D721Med (cell line): ENCODE measurements around the gene NOM1.
"Not testable (repeated sequence)": the region's sequence is repeated elsewhere in the genome, so short reads cannot be mapped to it uniquely, and the experiment has no call there.

Experiments used
- DNase-seq: peaks from one replicate; pipeline ENCODE4 v3.0.0; 2011; ENCODE audit warnings: low spot score; ENCODE audit not compliant: insufficient read length
- FAIRE-seq: peaks from 2 replicates; lab custom pipeline; 2011; peaks lifted over from hg19 to GRCh38; lab: Jason Lieb, UNC
- TF ChIP-seq, protein P1 (sequence below): IDR thresholded peaks from 2 replicates; pipeline ENCODE4 v1.5.1; 2012; ENCODE audit warnings: mild to moderate bottlenecking, control low read depth; ENCODE audit not compliant: insufficient read depth; ENCODE audit errors: missing control alignments

The NOM1 gene

DNA sequence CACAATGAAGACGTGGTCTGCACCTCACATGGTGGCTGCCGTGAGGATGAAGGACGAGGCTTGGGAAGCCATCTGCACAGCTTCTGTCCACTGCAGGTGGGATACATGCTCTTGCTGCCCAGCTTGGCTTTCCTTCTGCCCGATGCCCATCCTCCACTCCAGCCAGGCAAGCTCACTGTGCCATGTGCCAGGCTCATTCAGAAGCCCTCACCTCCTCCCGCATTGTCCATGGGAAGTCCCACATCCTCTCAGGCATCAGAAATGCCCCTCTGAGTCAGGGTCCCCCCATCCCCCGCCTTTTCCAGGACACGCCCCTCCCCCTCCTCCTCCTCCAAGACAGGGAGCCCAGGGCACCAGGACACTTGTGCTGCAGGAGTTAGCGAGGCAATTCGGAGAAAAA is 4.6 kb upstream of the NOM1 start:
- DNase-seq = no peak
- no peak for FAIRE-seq
- TF ChIP-seq, protein P1, sequence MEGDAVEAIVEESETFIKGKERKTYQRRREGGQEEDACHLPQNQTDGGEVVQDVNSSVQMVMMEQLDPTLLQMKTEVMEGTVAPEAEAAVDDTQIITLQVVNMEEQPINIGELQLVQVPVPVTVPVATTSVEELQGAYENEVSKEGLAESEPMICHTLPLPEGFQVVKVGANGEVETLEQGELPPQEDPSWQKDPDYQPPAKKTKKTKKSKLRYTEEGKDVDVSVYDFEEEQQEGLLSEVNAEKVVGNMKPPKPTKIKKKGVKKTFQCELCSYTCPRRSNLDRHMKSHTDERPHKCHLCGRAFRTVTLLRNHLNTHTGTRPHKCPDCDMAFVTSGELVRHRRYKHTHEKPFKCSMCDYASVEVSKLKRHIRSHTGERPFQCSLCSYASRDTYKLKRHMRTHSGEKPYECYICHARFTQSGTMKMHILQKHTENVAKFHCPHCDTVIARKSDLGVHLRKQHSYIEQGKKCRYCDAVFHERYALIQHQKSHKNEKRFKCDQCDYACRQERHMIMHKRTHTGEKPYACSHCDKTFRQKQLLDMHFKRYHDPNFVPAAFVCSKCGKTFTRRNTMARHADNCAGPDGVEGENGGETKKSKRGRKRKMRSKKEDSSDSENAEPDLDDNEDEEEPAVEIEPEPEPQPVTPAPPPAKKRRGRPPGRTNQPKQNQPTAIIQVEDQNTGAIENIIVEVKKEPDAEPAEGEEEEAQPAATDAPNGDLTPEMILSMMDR = no peak

DNA sequence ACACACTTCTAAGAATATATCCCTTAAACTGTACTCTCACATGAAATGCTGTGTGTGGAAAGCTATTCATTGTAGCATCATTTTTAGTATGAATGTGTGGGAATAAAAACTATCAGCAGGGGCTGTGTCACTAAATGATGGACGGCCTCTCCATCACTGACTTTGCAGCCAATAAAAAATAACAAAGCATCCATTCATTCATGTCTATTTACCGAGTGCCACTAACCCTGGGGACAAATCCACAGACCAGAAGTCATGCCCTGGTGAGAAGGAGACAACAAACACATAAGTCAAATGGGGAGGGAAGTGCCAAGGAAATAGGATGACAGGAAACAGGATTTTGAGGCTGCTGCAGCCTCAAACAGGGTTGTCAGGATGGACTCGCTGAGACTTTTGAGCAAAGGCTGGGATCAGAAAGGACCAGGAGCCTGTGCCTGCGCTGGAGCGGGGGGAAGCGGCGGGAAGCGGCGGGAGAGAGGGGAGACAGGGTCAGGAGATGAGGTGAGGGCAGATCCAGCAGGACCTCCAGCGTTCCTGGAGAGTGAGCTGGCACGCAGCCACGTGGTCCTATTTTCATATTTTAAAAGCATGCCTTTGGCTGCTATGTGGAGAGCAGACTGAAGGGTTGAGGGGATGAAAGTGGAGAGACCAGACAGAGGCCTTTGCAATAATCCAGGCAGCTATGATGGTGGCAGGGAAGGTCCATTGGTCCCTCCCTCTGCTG is 2.2 kb upstream of the NOM1 start:
- TF ChIP-seq, protein P1 = no peak
- no peak for DNase-seq
- FAIRE-seq = no peak

DNA sequence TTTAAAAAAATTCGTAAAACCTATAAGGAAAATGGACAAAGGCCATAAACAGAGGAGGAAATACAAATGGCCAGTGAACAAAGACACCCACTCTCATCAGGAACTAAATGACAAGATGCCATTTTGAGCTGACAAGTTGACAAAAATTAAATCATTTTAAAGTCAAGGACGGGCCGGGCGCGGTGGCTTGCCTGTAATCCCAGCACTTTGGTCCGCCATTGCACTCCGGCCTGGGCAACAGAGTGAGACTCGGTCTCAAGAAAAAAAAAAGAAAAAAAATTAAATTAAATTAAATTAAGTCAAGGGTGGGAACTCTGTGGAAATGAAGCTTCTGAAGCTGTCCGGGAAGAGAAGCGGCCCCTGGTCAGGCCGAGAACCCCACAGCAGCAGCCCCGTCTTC is 1.2 kb upstream of the NOM1 start:
- FAIRE-seq (no peak), DNase-seq (no peak)
- TF ChIP-seq, protein P1 = no peak

DNA sequence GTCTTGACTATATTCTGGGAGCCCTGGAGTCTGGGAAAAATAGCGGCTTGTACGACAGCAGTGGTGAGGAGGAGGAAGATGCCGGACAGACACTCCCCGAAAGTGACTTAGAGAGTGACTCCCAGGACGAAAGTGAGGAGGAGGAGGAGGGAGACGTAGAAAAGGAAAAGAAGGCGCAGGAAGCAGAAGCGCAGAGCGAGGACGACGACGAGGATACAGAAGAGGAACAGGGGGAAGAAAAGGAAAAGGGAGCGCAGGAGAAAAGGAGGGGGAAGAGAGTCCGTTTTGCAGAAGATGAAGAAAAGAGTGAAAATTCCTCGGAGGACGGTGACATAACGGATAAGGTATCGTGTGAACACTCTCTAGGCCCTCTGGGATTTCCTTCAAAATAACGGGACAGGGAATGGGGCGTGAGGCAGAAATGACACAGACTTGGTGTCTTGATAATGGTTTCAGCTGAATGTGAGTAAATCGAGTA is 908 bp downstream of the NOM1 start:
- DNase-seq (no peak), FAIRE-seq (no peak)
- TF ChIP-seq, protein P1 = no peak

DNA sequence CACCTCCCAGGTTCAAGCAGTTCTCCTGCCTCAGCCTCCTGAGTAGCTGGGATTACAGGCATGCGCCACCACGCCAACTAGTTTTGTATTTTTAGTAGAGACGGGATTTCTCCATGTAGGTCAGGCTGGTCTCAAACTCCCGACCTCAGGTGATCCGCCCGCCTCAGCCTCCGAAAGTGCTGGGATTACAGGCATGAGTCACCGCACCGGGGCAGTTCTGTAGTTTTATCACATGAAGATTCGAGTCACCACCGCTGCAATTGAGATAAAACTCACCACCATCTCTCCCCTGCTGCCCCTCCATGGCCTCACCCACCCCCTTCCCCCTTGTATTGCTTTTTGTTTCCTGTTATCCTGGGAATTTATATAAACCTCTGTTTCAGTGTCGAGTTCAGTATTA is 3.7 kb downstream of the NOM1 start:
- not testable (repeated sequence) for DNase-seq, FAIRE-seq

DNA sequence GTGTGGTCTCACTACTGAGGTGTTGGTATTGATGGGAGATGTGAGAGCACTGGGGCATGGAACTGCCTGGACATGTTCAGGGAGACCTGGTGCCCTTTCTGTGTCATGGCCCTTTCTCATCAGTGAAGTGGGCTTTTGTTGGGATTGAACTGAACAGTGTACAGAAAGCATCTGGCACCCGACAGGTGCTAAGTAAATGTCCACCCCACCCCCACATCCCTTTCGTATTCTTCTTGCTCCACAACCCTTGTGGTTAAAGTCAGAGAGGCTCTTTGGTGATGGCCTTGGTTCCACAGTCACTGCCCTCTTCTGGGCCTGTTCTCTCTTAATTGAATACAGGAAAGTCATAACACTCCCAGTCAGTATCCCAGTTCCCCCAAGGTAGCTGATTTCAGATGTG is 5.4 kb downstream of the NOM1 start:
- DNase-seq (no peak), FAIRE-seq (no peak)
- TF ChIP-seq, protein P1 = no peak

DNA sequence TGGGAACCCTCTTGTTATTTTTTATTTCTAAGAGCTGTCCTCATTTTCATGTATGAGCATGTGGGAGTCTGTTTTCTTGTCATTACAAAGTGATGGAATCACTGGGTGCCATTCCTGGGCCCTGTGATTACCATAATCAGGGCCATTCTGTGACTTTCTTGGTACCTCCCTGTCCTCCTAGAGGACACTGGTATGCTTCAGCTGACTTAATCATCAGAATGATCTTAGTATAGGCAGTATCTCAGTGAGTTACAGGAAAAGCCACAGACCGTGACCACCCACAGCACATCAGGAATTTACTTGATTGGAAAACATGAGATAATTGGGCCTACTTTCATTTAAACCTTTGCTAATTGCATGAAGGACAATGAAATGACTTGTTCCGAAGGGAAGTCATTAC is 7.2 kb downstream of the NOM1 start:
- TF ChIP-seq, protein P1 = no peak
- FAIRE-seq = no peak
- DNase-seq = no peak
